K562 (cell line): ENCODE data around the gene GADD45GIP1. TPM values are rescaled to one million over a fixed set of nuclear protein-coding genes. Genes with fewer than 3 reads are reported as not detected.

Source experiments
- CBX2 ChIP-seq: fragments of 200-600 bp; sonication (generic); IDR thresholded peaks from one replicate; pipeline ENCODE4 v1.6.1; 2012; ENCODE audit warnings: mild to moderate bottlenecking, low read length, inconsistent platforms; ENCODE audit not compliant: insufficient read depth, poor library complexity, severe bottlenecking
- DPF2 ChIP-seq: fragments of 450-650 bp; IDR thresholded peaks from 2 replicates; pipeline ENCODE4 v1.6.1; 2016
- EP400 ChIP-seq: fragments of 450-650 bp; IDR thresholded peaks from 2 replicates; pipeline ENCODE4 v1.6.1; 2017; ENCODE audit warnings: antibody characterized with exemption, mild to moderate bottlenecking, moderate library complexity
- GATAD2A ChIP-seq: fragments of 450-650 bp; IDR thresholded peaks from 2 replicates; pipeline ENCODE4 v1.6.1; 2017
- GTF2F1 ChIP-seq: IDR thresholded peaks from 2 replicates; pipeline ENCODE4 v1.6.1; 2011; ENCODE audit warnings: low read depth, low read length, improper control_type of control experiment
- HDGF ChIP-seq: fragments of 450-650 bp; IDR thresholded peaks from 2 replicates; pipeline ENCODE4 v1.6.1; 2016
- KLF1 ChIP-seq: fragments of 450-650 bp; IDR thresholded peaks from 2 replicates; pipeline ENCODE4 v1.6.1; 2016; ENCODE audit warnings: missing genetic modification characterization, missing compliant biosample characterization
- KLF13 ChIP-seq: fragments of 450-650 bp; IDR thresholded peaks from 2 replicates; pipeline ENCODE4 v1.6.1; 2016; ENCODE audit warnings: missing genetic modification characterization, low read depth, mild to moderate bottlenecking, missing compliant biosample characterization, moderate library complexity, borderline replicate concordance
- NCOA6 ChIP-seq: fragments of 450-650 bp; IDR thresholded peaks from 2 replicates; pipeline ENCODE4 v1.6.1; 2017; ENCODE audit warnings: mild to moderate bottlenecking
- PHF20 ChIP-seq: fragments of 450-650 bp; IDR thresholded peaks from 2 replicates; pipeline ENCODE4 v1.6.1; 2018; ENCODE audit not compliant: partially characterized antibody
- PYGO2 ChIP-seq: fragments of 450-650 bp; IDR thresholded peaks from 2 replicates; pipeline ENCODE4 v1.6.1; 2016; ENCODE audit warnings: mild to moderate bottlenecking, missing genetic modification characterization, moderate library complexity, missing compliant biosample characterization
- RBBP5 ChIP-seq: fragments of 200-600 bp; sonication (generic); IDR thresholded peaks from 2 replicates; pipeline ENCODE4 v1.6.1; 2012; ENCODE audit warnings: borderline replicate concordance, mild to moderate bottlenecking, low read length, control low read depth, inconsistent platforms; ENCODE audit not compliant: insufficient read depth, poor library complexity, severe bottlenecking
- RNF2 ChIP-seq: sonication (generic); IDR thresholded peaks from 2 replicates; pipeline ENCODE4 v1.6.1; 2016
- SPI1 ChIP-seq: IDR thresholded peaks from 2 replicates; pipeline ENCODE4 v1.6.1; 2011; ENCODE audit warnings: low read depth, low read length, control low read depth, borderline replicate concordance
- TARDBP ChIP-seq: fragments of 450-650 bp; IDR thresholded peaks from 2 replicates; pipeline ENCODE4 v1.6.1; 2016
- ZNF24 ChIP-seq: fragments of 450-650 bp; IDR thresholded peaks from 2 replicates; pipeline ENCODE4 v1.6.1; 2016
- ZNF707 ChIP-seq: fragments of 250-450 bp; sonication (Bioruptor Pico); conservative IDR thresholded peaks from 2 replicates; pipeline ENCODE4 v1.8.0; 2022; ENCODE audit warnings: inconsistent platforms, mild to moderate bottlenecking, moderate library complexity
- polyA plus RNA-seq, 8 experiments: library from polyadenylated mRNA; depleted of rRNA in 4 of 8; stranded (reverse) in 5 of 8; unstranded in 3 of 8; fragments of >200 nt; fragmentation: Nextera tagmentation in 2 of 8; fragmentation: Illumina TruSeq in 1 of 8; extraction: Ambion mirVana in 2 of 8; extraction: Trizol in 1 of 8; gene quantifications; 2 replicates each; pipeline versions ENCODE4 v1.2.1 to v1.2.3, GENCODE V29; 2011 to 2014; ENCODE audit warnings: inconsistent platforms in 1 of 8, missing spikeins in 1 of 8
- total RNA-seq, 7 experiments: library from RNA; depleted of rRNA in 6 of 7; stranded (reverse); fragments of >200 nt in 6 of 7; fragmentation: Illumina TruSeq in 2 of 7; extraction: Trizol in 2 of 7; gene quantifications; 2 replicates each; pipeline versions ENCODE4 v1.2.1 to v1.2.3, GENCODE V29; 2011 to 2021; ENCODE audit warnings: low replicate concordance in 1 of 7
- TF ChIP-seq, protein P1 (sequence below): sonication (generic); formaldehyde crosslinking; IDR thresholded peaks from 2 replicates; pipeline ENCODE4 v1.8.1; 2023; ENCODE audit warnings: missing genetic modification reagents, mild to moderate bottlenecking, borderline replicate concordance
- TF ChIP-seq, protein P2 (sequence below): sonication (generic); formaldehyde crosslinking; IDR thresholded peaks from 2 replicates; pipeline ENCODE4 v1.8.0; 2022; ENCODE audit warnings: mild to moderate bottlenecking, low read depth, missing genetic modification reagents
- TF ChIP-seq, protein P3 (sequence below): fragments of 450-650 bp; IDR thresholded peaks from 2 replicates; pipeline ENCODE4 v1.6.1; 2014; ENCODE audit warnings: low read depth, mild to moderate bottlenecking, moderate library complexity, borderline replicate concordance

The GADD45GIP1 gene
- total and polyA plus RNA-seq, 9 of the 15 experiments (the other 6 are each of a cell fraction or from before 2014, with no cell fraction given) = 5.1 to 161 (median 29.2) TPM

DNA sequence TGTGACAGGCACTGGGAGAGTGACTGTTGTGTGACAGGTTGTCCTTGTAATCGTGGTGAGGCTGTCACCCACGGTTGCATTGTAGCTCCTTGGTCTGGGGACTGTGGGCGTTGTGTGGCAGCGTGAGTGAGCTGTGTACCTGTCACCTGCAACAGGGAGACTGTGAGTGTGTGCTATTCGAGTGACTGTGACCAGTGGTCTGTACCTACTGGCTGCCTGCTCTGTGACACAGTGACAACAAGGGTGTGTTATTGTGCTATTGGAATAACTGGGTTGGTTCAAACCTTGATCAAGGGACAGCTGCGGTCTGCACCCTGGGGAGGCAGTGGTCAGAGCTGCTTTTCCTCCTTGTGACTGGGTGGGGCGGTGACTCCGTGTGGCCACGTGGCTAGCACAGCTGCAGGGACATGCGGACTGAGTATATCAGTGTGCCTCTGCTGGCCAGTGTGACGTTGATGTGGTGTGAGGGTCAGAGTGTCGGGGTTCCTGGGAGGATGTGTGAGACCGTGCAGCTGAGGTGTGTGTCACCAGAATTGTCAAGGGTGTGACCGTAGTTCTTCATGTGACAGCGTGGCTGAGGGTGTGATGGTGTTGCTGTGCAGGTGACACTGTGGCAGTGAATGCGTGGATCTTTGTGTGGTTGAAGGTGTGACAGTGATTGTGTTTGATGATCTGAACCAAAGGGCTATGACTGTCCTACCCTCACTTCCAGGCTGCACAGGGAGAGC lies 28.2 kb upstream of the GADD45GIP1 start (continued):
- TF ChIP-seq, protein P1, sequence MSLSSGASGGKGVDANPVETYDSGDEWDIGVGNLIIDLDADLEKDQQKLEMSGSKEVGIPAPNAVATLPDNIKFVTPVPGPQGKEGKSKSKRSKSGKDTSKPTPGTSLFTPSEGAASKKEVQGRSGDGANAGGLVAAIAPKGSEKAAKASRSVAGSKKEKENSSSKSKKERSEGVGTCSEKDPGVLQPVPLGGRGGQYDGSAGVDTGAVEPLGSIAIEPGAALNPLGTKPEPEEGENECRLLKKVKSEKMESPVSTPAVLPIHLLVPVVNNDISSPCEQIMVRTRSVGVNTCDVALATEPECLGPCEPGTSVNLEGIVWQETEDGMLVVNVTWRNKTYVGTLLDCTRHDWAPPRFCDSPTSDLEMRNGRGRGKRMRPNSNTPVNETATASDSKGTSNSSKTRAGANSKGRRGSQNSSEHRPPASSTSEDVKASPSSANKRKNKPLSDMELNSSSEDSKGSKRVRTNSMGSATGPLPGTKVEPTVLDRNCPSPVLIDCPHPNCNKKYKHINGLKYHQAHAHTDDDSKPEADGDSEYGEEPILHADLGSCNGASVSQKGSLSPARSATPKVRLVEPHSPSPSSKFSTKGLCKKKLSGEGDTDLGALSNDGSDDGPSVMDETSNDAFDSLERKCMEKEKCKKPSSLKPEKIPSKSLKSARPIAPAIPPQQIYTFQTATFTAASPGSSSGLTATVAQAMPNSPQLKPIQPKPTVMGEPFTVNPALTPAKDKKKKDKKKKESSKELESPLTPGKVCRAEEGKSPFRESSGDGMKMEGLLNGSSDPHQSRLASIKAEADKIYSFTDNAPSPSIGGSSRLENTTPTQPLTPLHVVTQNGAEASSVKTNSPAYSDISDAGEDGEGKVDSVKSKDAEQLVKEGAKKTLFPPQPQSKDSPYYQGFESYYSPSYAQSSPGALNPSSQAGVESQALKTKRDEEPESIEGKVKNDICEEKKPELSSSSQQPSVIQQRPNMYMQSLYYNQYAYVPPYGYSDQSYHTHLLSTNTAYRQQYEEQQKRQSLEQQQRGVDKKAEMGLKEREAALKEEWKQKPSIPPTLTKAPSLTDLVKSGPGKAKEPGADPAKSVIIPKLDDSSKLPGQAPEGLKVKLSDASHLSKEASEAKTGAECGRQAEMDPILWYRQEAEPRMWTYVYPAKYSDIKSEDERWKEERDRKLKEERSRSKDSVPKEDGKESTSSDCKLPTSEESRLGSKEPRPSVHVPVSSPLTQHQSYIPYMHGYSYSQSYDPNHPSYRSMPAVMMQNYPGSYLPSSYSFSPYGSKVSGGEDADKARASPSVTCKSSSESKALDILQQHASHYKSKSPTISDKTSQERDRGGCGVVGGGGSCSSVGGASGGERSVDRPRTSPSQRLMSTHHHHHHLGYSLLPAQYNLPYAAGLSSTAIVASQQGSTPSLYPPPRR = no peak
- peak; percentile 84; the same call in 1 of the 2 replicates for TF ChIP-seq EP400
- TF ChIP-seq GATAD2A = no peak
- no peak for TF ChIP-seq TARDBP
- TF ChIP-seq ZNF24 = no peak
- TF ChIP-seq GTF2F1 = 0 out of 2 replicates have a peak, but pooled peaks have one; percentile 41
- TF ChIP-seq RNF2 = 0 out of 2 replicates have a peak, but pooled peaks have one; percentile 33
- TF ChIP-seq KLF1 (tag) = no peak
- 0 out of 2 replicates have a peak, but pooled peaks have one; percentile 23 for TF ChIP-seq KLF13 (tag)
- no peak for TF ChIP-seq CBX2
- TF ChIP-seq PHF20 = no peak
- TF ChIP-seq, protein P2, sequence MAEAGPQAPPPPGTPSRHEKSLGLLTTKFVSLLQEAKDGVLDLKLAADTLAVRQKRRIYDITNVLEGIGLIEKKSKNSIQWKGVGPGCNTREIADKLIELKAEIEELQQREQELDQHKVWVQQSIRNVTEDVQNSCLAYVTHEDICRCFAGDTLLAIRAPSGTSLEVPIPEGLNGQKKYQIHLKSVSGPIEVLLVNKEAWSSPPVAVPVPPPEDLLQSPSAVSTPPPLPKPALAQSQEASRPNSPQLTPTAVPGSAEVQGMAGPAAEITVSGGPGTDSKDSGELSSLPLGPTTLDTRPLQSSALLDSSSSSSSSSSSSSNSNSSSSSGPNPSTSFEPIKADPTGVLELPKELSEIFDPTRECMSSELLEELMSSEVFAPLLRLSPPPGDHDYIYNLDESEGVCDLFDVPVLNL (CRISPR knock-in tag) = no peak
- TF ChIP-seq DPF2 = no peak
- no peak for TF ChIP-seq SPI1
- no peak for TF ChIP-seq ZNF707 (CRISPR knock-in tag)
- TF ChIP-seq NCOA6 = no peak
- TF ChIP-seq PYGO2 (tag) = no peak
- peak; percentile 34; the same call in 1 of the 2 replicates for TF ChIP-seq HDGF
- peak; percentile 10 for TF ChIP-seq RBBP5
- TF ChIP-seq, protein P3, sequence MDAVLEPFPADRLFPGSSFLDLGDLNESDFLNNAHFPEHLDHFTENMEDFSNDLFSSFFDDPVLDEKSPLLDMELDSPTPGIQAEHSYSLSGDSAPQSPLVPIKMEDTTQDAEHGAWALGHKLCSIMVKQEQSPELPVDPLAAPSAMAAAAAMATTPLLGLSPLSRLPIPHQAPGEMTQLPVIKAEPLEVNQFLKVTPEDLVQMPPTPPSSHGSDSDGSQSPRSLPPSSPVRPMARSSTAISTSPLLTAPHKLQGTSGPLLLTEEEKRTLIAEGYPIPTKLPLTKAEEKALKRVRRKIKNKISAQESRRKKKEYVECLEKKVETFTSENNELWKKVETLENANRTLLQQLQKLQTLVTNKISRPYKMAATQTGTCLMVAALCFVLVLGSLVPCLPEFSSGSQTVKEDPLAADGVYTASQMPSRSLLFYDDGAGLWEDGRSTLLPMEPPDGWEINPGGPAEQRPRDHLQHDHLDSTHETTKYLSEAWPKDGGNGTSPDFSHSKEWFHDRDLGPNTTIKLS = peak; percentile 87
